Kidney (tissue), 14 donors: ENCODE results near the gene RAB39A. TPM values are rescaled to one million over a fixed set of nuclear protein-coding genes. Genes with fewer than 3 reads are reported as not detected.
A peak's percentile ranks its signal among the peaks of the same experiment; 100 is the strongest.

Source experiments
- DNase-seq, 5 donors: peaks; one replicate each; pipeline ENCODE4 v3.0.0-alpha.2; 2013 to 2020
- FAIRE-seq: peaks from 2 replicates; lab custom pipeline; 2012; peaks lifted over from hg19 to GRCh38; lab: Jason Lieb, UNC
- H3K27ac ChIP-seq, 2 donors: one replicate each; pipeline ENCODE4 v1.7.0; 2013; ENCODE audit warnings: low read depth in 2 of 2, low read length in 2 of 2, inconsistent platforms in 1 of 2
- H3K27me3 ChIP-seq: one replicate; pipeline ENCODE4 v1.7.1; 2013; ENCODE audit warnings: low read length, inconsistent platforms; ENCODE audit not compliant: control insufficient read depth, insufficient read depth
- H3K36me3 ChIP-seq, 3 donors: one replicate each; pipeline versions ENCODE4 v1.7.0 to v1.7.1; 2013; ENCODE audit warnings: low read length in 3 of 3, control low read depth in 1 of 3, inconsistent platforms in 1 of 3; ENCODE audit not compliant: insufficient read depth in 3 of 3, control insufficient read depth in 2 of 3
- H3K4me1 ChIP-seq, 3 donors: one replicate each; pipeline versions ENCODE4 v1.7.0 to v1.7.1; 2013; ENCODE audit warnings: low read length in 3 of 3, inconsistent platforms in 1 of 3, low read depth in 1 of 3; ENCODE audit not compliant: control insufficient read depth in 2 of 3, insufficient read depth in 2 of 3
- H3K4me3 ChIP-seq, 3 donors: one replicate each; pipeline versions ENCODE4 v1.7.0 to v1.8.1; 2013; ENCODE audit warnings: low read length in 3 of 3, control low read depth in 1 of 3, inconsistent platforms in 1 of 3
- H3K9ac ChIP-seq, 3 donors: one replicate each; pipeline versions ENCODE4 v1.7.0 to v1.7.1; 2013; ENCODE audit warnings: low read length in 3 of 3, control low read depth in 1 of 3, inconsistent platforms in 1 of 3
- H3K9me3 ChIP-seq, 3 donors: one replicate each; pipeline versions ENCODE4 v1.7.0 to v1.7.1; 2013; ENCODE audit warnings: low read length in 3 of 3, control low read depth in 1 of 3, inconsistent platforms in 1 of 3; ENCODE audit not compliant: control insufficient read depth in 2 of 3, insufficient read depth in 1 of 3
- intact Hi-C: fragments of 100-400 bp; cut with DNase I; formaldehyde crosslinking; loops from one replicate; pipeline ENCODE4 v1.11.1; 2022
- polyA plus RNA-seq: library from polyadenylated mRNA; stranded (reverse); fragments of 350-450 nt; fragmentation: Illumina TruSeq; extraction: RNeasy Lipid Tissue Mini Kit (QIAGEN cat#74804); gene quantifications from one replicate; pipeline ENCODE4 v1.2.3, GENCODE V29; 2014; ENCODE audit warnings: low read depth, low replicate concordance; ENCODE audit not compliant: insufficient read depth
- total RNA-seq: library from RNA; stranded (reverse); fragmentation: NEBNext Ultra II Directional; extraction: Animal tissue kit (Norgen Biotek cat#: 25700); gene quantifications from one replicate; pipeline ENCODE4 v1.2.1, GENCODE V29; 2021
- TF ChIP-seq, protein P1 (sequence below): IDR thresholded peaks from 3 replicates; pipeline ENCODE4 v1.5.1; 2012; ENCODE audit warnings: mild to moderate bottlenecking, moderate library complexity, borderline replicate concordance; ENCODE audit not compliant: insufficient read depth; ENCODE audit errors: extremely low read depth
- donor health status: control.
- donor health status: control.
- donor health status: control.
- donor health status: control.
- donor health status: control.
- donor health status: DM: yes; HTN: yes; CAD: no.
- donor health status: Normal renal cell carcinoma (clear cell type).

The RAB39A gene
- total and polyA plus RNA-seq, 2 donors from 2014 or later = 2.8 TPM; not detected in 1

DNA sequence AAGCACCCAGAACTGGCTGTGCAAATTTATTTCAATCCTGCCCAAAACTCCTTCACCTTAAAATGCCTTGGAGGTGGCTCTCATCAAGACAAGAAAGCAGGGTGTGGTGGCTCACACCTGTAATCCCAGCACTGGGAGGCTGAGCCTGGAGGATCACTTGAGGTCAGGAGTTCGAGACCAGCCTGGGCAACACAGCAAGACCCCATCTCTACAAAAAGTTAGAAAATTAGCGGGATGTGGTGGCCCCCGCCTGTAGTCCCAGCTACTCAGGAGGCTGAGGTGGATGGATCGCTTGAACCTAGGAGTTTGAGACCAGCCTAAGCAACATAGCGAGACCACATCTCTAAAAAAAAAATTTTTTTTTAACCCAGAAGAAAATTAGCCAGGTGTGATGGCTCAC, 689 bp upstream of the RAB39A start:
- intact Hi-C loops = no loop called here
- H3K9me3 ChIP-seq = no peaks in the 10 kb centered on the region
- H3K36me3 ChIP-seq = no peaks in the 10 kb centered on the region
- FAIRE-seq (no peak), DNase-seq (peak in 1 of 5 donors; percentile 29)
- H3K27me3 ChIP-seq = peaks cover 5% of the 10 kb centered on the region
- no peak overlapping the region for H3K9ac ChIP-seq
- H3K4me3 ChIP-seq = peak overlapping the region in 2 of 3 donors; percentile 30 to 59
- no peaks in the 10 kb centered on the region for H3K4me1 ChIP-seq
- TF ChIP-seq, protein P1, sequence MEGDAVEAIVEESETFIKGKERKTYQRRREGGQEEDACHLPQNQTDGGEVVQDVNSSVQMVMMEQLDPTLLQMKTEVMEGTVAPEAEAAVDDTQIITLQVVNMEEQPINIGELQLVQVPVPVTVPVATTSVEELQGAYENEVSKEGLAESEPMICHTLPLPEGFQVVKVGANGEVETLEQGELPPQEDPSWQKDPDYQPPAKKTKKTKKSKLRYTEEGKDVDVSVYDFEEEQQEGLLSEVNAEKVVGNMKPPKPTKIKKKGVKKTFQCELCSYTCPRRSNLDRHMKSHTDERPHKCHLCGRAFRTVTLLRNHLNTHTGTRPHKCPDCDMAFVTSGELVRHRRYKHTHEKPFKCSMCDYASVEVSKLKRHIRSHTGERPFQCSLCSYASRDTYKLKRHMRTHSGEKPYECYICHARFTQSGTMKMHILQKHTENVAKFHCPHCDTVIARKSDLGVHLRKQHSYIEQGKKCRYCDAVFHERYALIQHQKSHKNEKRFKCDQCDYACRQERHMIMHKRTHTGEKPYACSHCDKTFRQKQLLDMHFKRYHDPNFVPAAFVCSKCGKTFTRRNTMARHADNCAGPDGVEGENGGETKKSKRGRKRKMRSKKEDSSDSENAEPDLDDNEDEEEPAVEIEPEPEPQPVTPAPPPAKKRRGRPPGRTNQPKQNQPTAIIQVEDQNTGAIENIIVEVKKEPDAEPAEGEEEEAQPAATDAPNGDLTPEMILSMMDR = no peak
- no peak overlapping the region for H3K27ac ChIP-seq

DNA sequence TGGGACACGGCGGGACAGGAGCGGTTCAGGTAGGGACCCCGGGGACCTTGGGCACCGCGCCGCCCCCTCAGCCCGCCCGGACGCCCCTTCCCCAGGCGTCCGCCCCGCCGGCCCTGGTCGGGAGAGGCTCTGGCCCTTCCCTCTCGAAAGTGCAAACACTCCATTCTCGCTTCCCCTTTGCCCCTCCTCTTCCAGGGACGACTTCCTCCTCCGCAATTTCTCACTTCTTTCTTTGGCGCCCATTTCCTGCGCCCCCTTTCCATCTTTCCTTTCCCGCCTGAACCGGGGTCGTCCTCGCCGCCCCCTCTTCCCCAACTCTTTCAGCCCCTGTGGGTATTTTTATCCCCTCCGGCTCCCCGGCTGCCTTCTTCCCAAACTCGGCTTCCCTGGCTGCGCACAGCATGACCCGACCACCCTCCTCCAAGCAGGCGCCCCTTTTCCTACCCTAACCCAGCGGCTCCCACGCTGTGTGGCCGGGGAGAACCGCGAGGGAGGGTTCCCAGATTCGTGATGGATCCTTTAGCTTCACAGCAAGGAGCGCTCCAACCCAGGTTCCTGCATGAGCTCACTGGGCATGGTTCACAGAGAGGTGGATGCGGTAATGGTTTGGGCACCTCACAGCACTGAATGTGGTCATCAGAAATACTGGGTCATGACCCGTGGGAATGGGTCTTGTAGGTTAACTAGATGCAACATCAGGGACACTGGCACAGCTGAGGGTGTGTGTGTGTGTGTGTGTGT, 689 bp downstream of the RAB39A start:
- no peaks in the 10 kb centered on the region for H3K36me3 ChIP-seq
- H3K9ac ChIP-seq = no peak overlapping the region
- no peaks in the 10 kb centered on the region for H3K9me3 ChIP-seq
- FAIRE-seq (no peak), DNase-seq (peak; percentile 10 to 71 (median 44))
- H3K4me1 ChIP-seq = no peaks in the 10 kb centered on the region
- no peak overlapping the region for H3K27ac ChIP-seq
- intact Hi-C loops = no loop called here
- H3K4me3 ChIP-seq = peak overlapping the region; percentile 41 to 55 (median 51)
- TF ChIP-seq, protein P1 = no peak
- H3K27me3 ChIP-seq = peaks cover 5% of the 10 kb centered on the region

DNA sequence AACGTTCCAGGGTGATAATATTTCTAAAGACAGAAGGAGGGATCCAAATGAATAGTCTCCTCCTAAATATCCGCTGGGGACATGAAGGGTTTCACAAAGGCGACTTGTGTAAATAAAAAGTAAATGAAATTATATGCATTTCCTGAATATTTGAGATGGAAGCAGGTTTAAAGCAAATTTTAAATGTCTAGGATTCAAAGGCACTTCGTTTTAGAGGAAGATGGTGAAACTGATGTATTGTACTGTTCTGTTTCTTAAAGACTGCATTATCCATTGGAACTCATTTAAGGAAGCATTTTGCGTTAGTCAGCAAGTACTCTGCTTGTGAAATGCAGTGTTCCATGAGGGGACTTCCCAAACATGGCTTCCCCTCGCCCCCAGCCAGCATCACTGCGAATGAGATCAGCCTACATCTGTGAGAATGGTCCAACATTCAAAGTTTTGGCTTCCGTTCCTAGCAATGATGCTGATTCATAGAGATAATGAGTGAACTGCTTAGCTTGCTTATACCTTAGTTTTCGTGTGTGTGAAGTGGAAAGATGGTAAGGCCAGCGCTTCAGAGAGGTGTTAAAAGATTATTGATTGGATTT, 1.5 kb downstream of the RAB39A start:
- TF ChIP-seq, protein P1 = no peak
- intact Hi-C loops = no loop called here
- H3K27ac ChIP-seq = no peak overlapping the region
- no peak for FAIRE-seq
- H3K4me3 ChIP-seq = no peak overlapping the region
- no peaks in the 10 kb centered on the region for H3K4me1 ChIP-seq
- H3K9me3 ChIP-seq = no peaks in the 10 kb centered on the region
- peaks cover 5% of the 10 kb centered on the region for H3K27me3 ChIP-seq
- no peaks in the 10 kb centered on the region for H3K36me3 ChIP-seq
- no peak for DNase-seq
- H3K9ac ChIP-seq = no peak overlapping the region
